ENCODE data around the gene ZNF180.

ZNF180 gene

GRCh38 chr19:44499962-44500949, at the start of gene ZNF180:
Gene ZNF180, minus strand, starts transcription at chr19:44500522. Its CDS starts 3,188 bp downstream, at chr19:44497334.
- Histone ChIP-seq H3K27ac (ENCODE audit: extremely low read depth, low read depth, low read length) (peak within 1 kb of the TSS; percentile 64), H3K36me3 (ENCODE audit: control insufficient read depth in 2 of 2, insufficient read depth in 1 of 2, low read length in 2 of 2) (peaks cover 13 to 39% of the 10 kb centered on the region in 2 experiments), H3K4me3 (ENCODE audit: low read depth, low read length) (peak within 1 kb of the TSS; percentile 78), H3K4me1 (ENCODE audit: control insufficient read depth, insufficient read depth, low read length) (no peaks in the 10 kb centered on the region), H3K9me3 (ENCODE audit: control insufficient read depth, insufficient read depth, low read depth, low read length) (peaks cover 2% of the 10 kb centered on the region; the same call in 1 of the 2 replicates)
- ChIA-PET CTCF (interaction anchor here (0.6 to 0.8 kb wide), 5 partner anchors 10 to 551 kb away, joined by 3 read pairs; no protein-coding TSS in a partner anchor), POLR2A (interaction anchor here (0.5 to 2.7 kb wide), 14 partner anchors 9 to 1386 kb away, joined by 3 to 13 read pairs (median 4); partner anchors contain the start of genes IRF2BP1, ZNF112, ZNF226 and ZNF227)
- TF ChIP-seq GLIS1 (tag by site-specific recombination; IDR thresholded peaks at IDR 0.05): peak; percentile 74
- no peak for TF ChIP-seq ZBTB1 (tag by site-specific recombination; IDR thresholded peaks at IDR 0.05)
- TF ChIP-seq ZNF404 (tag by site-specific recombination; IDR thresholded peaks at IDR 0.05): no peak
- TF ChIP-seq ZNF211 (tag by site-specific recombination; IDR thresholded peaks at IDR 0.05; ENCODE audit: low read depth): no peak
- TF ChIP-seq ZNF518A (tag by site-specific recombination; conservative IDR thresholded peaks at IDR 0.05; ENCODE audit: low read depth): peak; percentile 87
- TF ChIP-seq ZNF704 (tag by site-specific recombination; IDR thresholded peaks at IDR 0.05): no peak
- TF ChIP-seq ZFP3 (tag by site-specific recombination; IDR thresholded peaks at IDR 0.05; ENCODE audit: low read depth): no peak
- no peak for TF ChIP-seq ZSCAN23 (tag by site-specific recombination; IDR thresholded peaks at IDR 0.05)
- TF ChIP-seq ZNF341 (tag by site-specific recombination; IDR thresholded peaks at IDR 0.05; ENCODE audit: low read depth): peak; percentile 67
- no peak for TF ChIP-seq FEZF1 (tag by site-specific recombination; IDR thresholded peaks at IDR 0.05)
- TF ChIP-seq PBX3 (CRISPR knock-in tag; IDR thresholded peaks at IDR 0.05): peak; percentile 66; the same call in 1 of the 2 replicates
- no peak for TF ChIP-seq ZSCAN18 (tag by site-specific recombination; IDR thresholded peaks at IDR 0.05)
- no peak for TF ChIP-seq ZNF350 (tag by site-specific recombination; IDR thresholded peaks at IDR 0.05)
- TF ChIP-seq ZBTB11 (tag by site-specific recombination; conservative IDR thresholded peaks at IDR 0.05; ENCODE audit: low read depth): peak; percentile 94
- peak; percentile 84; the same call in 1 of the 2 replicates for TF ChIP-seq ZFP37 (tag by site-specific recombination; IDR thresholded peaks at IDR 0.05)
- TF ChIP-seq ZNF335 (tag by site-specific recombination; conservative IDR thresholded peaks at IDR 0.05): peak; percentile 96
- TF ChIP-seq KLF10 (tag by site-specific recombination; IDR thresholded peaks at IDR 0.05): no peak
- TF ChIP-seq KLF7 (tag by site-specific recombination; IDR thresholded peaks at IDR 0.05; ENCODE audit: borderline replicate concordance): peak; percentile 90; the same call in 1 of the 2 replicates
- no peak for TF ChIP-seq ZNF292 (tag by site-specific recombination; IDR thresholded peaks at IDR 0.05; ENCODE audit: borderline replicate concordance, low read depth)
- no peak for TF ChIP-seq ZNF747 (tag by site-specific recombination; IDR thresholded peaks at IDR 0.05)
- no peak for TF ChIP-seq HOXD13 (CRISPR knock-in tag; IDR thresholded peaks at IDR 0.05; ENCODE audit: borderline replicate concordance)
- TF ChIP-seq KLF17 (tag by site-specific recombination; IDR thresholded peaks at IDR 0.05): peak; percentile 54; the same call in 1 of the 2 replicates
